ENCODE results near the gene UVRAG.

Gene UVRAG

GRCh38 chr11:75800728-75801361 lies 14.2 kb upstream of the UVRAG start:
- no peak overlapping the region for H2AFZ ChIP-seq (ENCODE audit: low read length)
- H3K4me2 ChIP-seq (ENCODE audit: low read length): no peak overlapping the region
- H3K9me3 ChIP-seq (ENCODE audit: low read length): no peaks in the 10 kb centered on the region
- H4K20me1 ChIP-seq (ENCODE audit: insufficient read depth, low read length): no peaks in the 10 kb centered on the region
- H3K27me3 ChIP-seq (ENCODE audit: insufficient read depth, low read length): no peaks in the 10 kb centered on the region; the same call in 1 of the 2 replicates
- no peaks in the 10 kb centered on the region for H3K9me2 ChIP-seq (ENCODE audit: low read depth, low read length)
- no peak overlapping the region for H3K27ac ChIP-seq (ENCODE audit: low read depth, low read length, poor library complexity, severe bottlenecking)
- no peaks in the 10 kb centered on the region for H3F3A ChIP-seq (ENCODE audit: insufficient read depth, low read length)
- H3K9ac ChIP-seq (ENCODE audit: low read length): no peak overlapping the region
- no peak overlapping the region for H3K4me3 ChIP-seq (ENCODE audit: low read depth, low read length, poor library complexity, severe bottlenecking)
- TF ChIP-seq EZH2 (IDR thresholded peaks at IDR 0.05; ENCODE audit: borderline replicate concordance, low read length): no peak
- TF ChIP-seq, protein P1, sequence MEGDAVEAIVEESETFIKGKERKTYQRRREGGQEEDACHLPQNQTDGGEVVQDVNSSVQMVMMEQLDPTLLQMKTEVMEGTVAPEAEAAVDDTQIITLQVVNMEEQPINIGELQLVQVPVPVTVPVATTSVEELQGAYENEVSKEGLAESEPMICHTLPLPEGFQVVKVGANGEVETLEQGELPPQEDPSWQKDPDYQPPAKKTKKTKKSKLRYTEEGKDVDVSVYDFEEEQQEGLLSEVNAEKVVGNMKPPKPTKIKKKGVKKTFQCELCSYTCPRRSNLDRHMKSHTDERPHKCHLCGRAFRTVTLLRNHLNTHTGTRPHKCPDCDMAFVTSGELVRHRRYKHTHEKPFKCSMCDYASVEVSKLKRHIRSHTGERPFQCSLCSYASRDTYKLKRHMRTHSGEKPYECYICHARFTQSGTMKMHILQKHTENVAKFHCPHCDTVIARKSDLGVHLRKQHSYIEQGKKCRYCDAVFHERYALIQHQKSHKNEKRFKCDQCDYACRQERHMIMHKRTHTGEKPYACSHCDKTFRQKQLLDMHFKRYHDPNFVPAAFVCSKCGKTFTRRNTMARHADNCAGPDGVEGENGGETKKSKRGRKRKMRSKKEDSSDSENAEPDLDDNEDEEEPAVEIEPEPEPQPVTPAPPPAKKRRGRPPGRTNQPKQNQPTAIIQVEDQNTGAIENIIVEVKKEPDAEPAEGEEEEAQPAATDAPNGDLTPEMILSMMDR (IDR thresholded peaks at IDR 0.05; ENCODE audit: low read length): no peak
- H3K4me1 ChIP-seq (ENCODE audit: insufficient read depth, low read length, severe bottlenecking): no peaks in the 10 kb centered on the region
- no peaks in the 10 kb centered on the region for H3K36me3 ChIP-seq (ENCODE audit: insufficient read depth, low read length)
- no peaks in the 10 kb centered on the region for H3K79me2 ChIP-seq (ENCODE audit: insufficient read depth, low read length)

GRCh38 chr11:75801362-75802020 lies 13.5 kb upstream of the UVRAG start:
- Histone ChIP-seq H3K27ac (ENCODE audit: low read depth, low read length, poor library complexity, severe bottlenecking) (no peak overlapping the region), H2AFZ (ENCODE audit: low read length) (no peak overlapping the region)
- TF ChIP-seq EZH2 (IDR thresholded peaks at IDR 0.05; ENCODE audit: borderline replicate concordance, low read length): no peak
- TF ChIP-seq, protein P1 (IDR thresholded peaks at IDR 0.05; ENCODE audit: low read length): no peak

GRCh38 chr11:75802021-75802912 lies 12.7 kb upstream of the UVRAG start:
- Histone ChIP-seq H3K79me2 (ENCODE audit: insufficient read depth, low read length) (no peaks in the 10 kb centered on the region), H2AFZ (ENCODE audit: low read length) (no peak overlapping the region), H3K4me2 (ENCODE audit: low read length) (no peak overlapping the region), H3K9me3 (ENCODE audit: low read length) (no peaks in the 10 kb centered on the region), H3K4me1 (ENCODE audit: insufficient read depth, low read length, severe bottlenecking) (no peaks in the 10 kb centered on the region), H3K4me3 (ENCODE audit: low read depth, low read length, poor library complexity, severe bottlenecking) (no peak overlapping the region), H3K27ac (ENCODE audit: low read depth, low read length, poor library complexity, severe bottlenecking) (no peak overlapping the region), H4K20me1 (ENCODE audit: insufficient read depth, low read length) (no peaks in the 10 kb centered on the region), H3F3A (ENCODE audit: insufficient read depth, low read length) (no peaks in the 10 kb centered on the region), H3K36me3 (ENCODE audit: insufficient read depth, low read length) (no peaks in the 10 kb centered on the region), H3K9ac (ENCODE audit: low read length) (no peak overlapping the region), H3K9me2 (ENCODE audit: low read depth, low read length) (no peaks in the 10 kb centered on the region), H3K27me3 (ENCODE audit: insufficient read depth, low read length) (no peaks in the 10 kb centered on the region)
- TF ChIP-seq EZH2 (IDR thresholded peaks at IDR 0.05; ENCODE audit: borderline replicate concordance, low read length): no peak
- TF ChIP-seq, protein P1 (IDR thresholded peaks at IDR 0.05; ENCODE audit: low read length): no peak

More at GRCh38 chr11:75801362-75802020, 13.5 kb upstream of the UVRAG start:
- H3K4me1 ChIP-seq (ENCODE audit: insufficient read depth, low read length, severe bottlenecking): no peaks in the 10 kb centered on the region
- no peak overlapping the region for H3K4me3 ChIP-seq (ENCODE audit: low read depth, low read length, poor library complexity, severe bottlenecking)
- no peaks in the 10 kb centered on the region for H3K79me2 ChIP-seq (ENCODE audit: insufficient read depth, low read length)
- no peaks in the 10 kb centered on the region for H3F3A ChIP-seq (ENCODE audit: insufficient read depth, low read length)
- H3K9ac ChIP-seq (ENCODE audit: low read length): no peak overlapping the region
- no peaks in the 10 kb centered on the region for H4K20me1 ChIP-seq (ENCODE audit: insufficient read depth, low read length)
- H3K9me3 ChIP-seq (ENCODE audit: low read length): no peaks in the 10 kb centered on the region
- no peak overlapping the region for H3K4me2 ChIP-seq (ENCODE audit: low read length)
- no peaks in the 10 kb centered on the region for H3K9me2 ChIP-seq (ENCODE audit: low read depth, low read length)
- H3K36me3 ChIP-seq (ENCODE audit: insufficient read depth, low read length): no peaks in the 10 kb centered on the region
- no peaks in the 10 kb centered on the region; the same call in 1 of the 2 replicates for H3K27me3 ChIP-seq (ENCODE audit: insufficient read depth, low read length)

All from OCI-LY1 (cell line).